ENCODE results near the gene YJU2. TPM values are rescaled to one million over a fixed set of nuclear protein-coding genes. Genes with fewer than 3 reads are reported as not detected.

Gene YJU2
- total and polyA plus RNA-seq, 2 of the 13 experiments (the other 11 are each of a cell fraction or from before 2014, with no cell fraction given), result 9.3 to 17.9 TPM

- TF ChIP-seq CSRNP2 (CRISPR knock-in tag; conservative IDR thresholded peaks at IDR 0.05; ENCODE audit: low read depth) (no peak), ZNF280B (CRISPR knock-in tag; IDR thresholded peaks at IDR 0.05; ENCODE audit: borderline replicate concordance) (peak; percentile 71), MTERF4 (CRISPR knock-in tag; IDR thresholded peaks at IDR 0.05) (no peak), KLF12 (CRISPR knock-in tag; IDR thresholded peaks at IDR 0.05; ENCODE audit: borderline replicate concordance) (no peak; the same call in 1 of the 2 replicates), HDAC2 (CRISPR knock-in tag; IDR thresholded peaks at IDR 0.05) (peak; percentile 93), RFXANK (CRISPR knock-in tag; IDR thresholded peaks at IDR 0.05) (0 out of 2 replicates have a peak, but pooled peaks have one; percentile 78), THRA (CRISPR knock-in tag; IDR thresholded peaks at IDR 0.05; ENCODE audit: borderline replicate concordance) (peak; percentile 84; the same call in 1 of the 2 replicates), SRSF9 (IDR thresholded peaks at IDR 0.05; ENCODE audit: borderline replicate concordance, insufficient read depth, low read depth, low read length, poor library complexity, severe bottlenecking) (no peak), ZNF331 (CRISPR knock-in tag; IDR thresholded peaks at IDR 0.05) (peak; percentile 92), PRDM15 (CRISPR knock-in tag; IDR thresholded peaks at IDR 0.05) (peak; percentile 27; the same call in 1 of the 2 replicates), ZIK1 (CRISPR knock-in tag; IDR thresholded peaks at IDR 0.05; ENCODE audit: borderline replicate concordance, low read depth) (0 out of 2 replicates have a peak, but pooled peaks have one; percentile 44), ZNF713 (CRISPR knock-in tag; IDR thresholded peaks at IDR 0.05) (no peak), ZNF138 (CRISPR knock-in tag; IDR thresholded peaks at IDR 0.05; ENCODE audit: low read depth) (no peak), SP140L (CRISPR knock-in tag; IDR thresholded peaks at IDR 0.05; ENCODE audit: borderline replicate concordance) (no peak), ZNF776 (CRISPR knock-in tag; IDR thresholded peaks at IDR 0.05) (no peak; the same call in 1 of the 2 replicates), ZNF572 (CRISPR knock-in tag; IDR thresholded peaks at IDR 0.05) (peak; percentile 79; the same call in 1 of the 2 replicates), NFIC (IDR thresholded peaks at IDR 0.05; ENCODE audit: low read length) (peak; percentile 21; the same call in 1 of the 2 replicates), ZNF740 (CRISPR knock-in tag; IDR thresholded peaks at IDR 0.05) (no peak)
Measured at GRCh38 chr19:4310247-4311121, 63.6 kb downstream of the YJU2 start (continued).
